MM.1S (cell line): Measurements from ENCODE around the gene PTH1R.

Experiments used
- EZH2 ChIP-seq: fragments of 300-600 bp; sonication (generic); optimal IDR thresholded peaks from 2 replicates; pipeline ENCODE3; 2017; ENCODE audit warnings: low read depth, mild to moderate bottlenecking, antibody characterized with exemption, low read length, mixed read lengths
- EZH2phosphoT487 ChIP-seq: fragments of 300-600 bp; sonication (generic); IDR thresholded peaks from 2 replicates; pipeline ENCODE4 v1.6.1; 2018; ENCODE audit warnings: antibody characterized with exemption, low read length
- TF ChIP-seq, protein P1 (sequence below): fragments of 300-600 bp; sonication (generic); IDR thresholded peaks from 2 replicates; pipeline ENCODE4 v1.5.1; 2016; ENCODE audit warnings: antibody characterized with exemption, low read length, mixed read lengths

DNA sequence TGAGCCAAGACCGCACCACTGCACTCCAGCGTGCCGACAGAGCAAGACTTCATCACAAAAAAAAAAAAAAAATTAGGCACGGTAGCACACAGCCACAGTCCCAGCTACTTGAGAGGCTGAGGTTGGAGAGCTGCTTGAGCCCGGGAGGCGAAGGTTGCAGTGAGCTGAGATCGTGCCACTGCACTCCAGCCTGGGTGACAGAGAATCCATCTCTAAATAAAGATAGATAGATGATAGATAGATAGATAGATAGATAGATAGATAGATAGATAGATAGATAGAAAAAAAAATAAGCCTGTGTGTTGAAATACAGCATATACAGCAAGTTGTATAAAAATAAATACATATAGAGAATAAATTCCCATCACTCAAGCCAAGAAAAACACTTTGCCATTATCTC, 37.3 kb downstream of the PTH1R start:
- TF ChIP-seq, protein P1, sequence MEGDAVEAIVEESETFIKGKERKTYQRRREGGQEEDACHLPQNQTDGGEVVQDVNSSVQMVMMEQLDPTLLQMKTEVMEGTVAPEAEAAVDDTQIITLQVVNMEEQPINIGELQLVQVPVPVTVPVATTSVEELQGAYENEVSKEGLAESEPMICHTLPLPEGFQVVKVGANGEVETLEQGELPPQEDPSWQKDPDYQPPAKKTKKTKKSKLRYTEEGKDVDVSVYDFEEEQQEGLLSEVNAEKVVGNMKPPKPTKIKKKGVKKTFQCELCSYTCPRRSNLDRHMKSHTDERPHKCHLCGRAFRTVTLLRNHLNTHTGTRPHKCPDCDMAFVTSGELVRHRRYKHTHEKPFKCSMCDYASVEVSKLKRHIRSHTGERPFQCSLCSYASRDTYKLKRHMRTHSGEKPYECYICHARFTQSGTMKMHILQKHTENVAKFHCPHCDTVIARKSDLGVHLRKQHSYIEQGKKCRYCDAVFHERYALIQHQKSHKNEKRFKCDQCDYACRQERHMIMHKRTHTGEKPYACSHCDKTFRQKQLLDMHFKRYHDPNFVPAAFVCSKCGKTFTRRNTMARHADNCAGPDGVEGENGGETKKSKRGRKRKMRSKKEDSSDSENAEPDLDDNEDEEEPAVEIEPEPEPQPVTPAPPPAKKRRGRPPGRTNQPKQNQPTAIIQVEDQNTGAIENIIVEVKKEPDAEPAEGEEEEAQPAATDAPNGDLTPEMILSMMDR = no peak
- no peak for TF ChIP-seq EZH2
- TF ChIP-seq EZH2phosphoT487 = no peak
